ENCODE results near the gene CASD1.

GRCh38 chr7:94498918-94499317 lies 10.7 kb upstream of the CASD1 start:
- no peak for TF ChIP-seq CTCF (IDR thresholded peaks at IDR 0.05; ENCODE audit: low read depth, low read length, poor library complexity, severe bottlenecking)
- no peak for TF ChIP-seq EZH2phosphoT487 (IDR thresholded peaks at IDR 0.05; ENCODE audit: borderline replicate concordance, low read length)
